HepG2 (cell line): Measurements from ENCODE around the gene DLG2. TPM values are rescaled to one million over a fixed set of nuclear protein-coding genes. Genes with fewer than 3 reads are reported as not detected.

ENCODE experiments used
- ATAC-seq: fragments of 200-7000 bp; cut with Tn5 transposase; 3 replicates; pipeline ENCODE4 v1.9.1; 2020; ENCODE audit warnings: mild to moderate bottlenecking, moderate library complexity
- BruUV-seq: library from RNA; stranded (reverse); fragments of 400-500 nt; replicated peaks from 2 replicates; lab custom pipeline; 2021; lab: Mats Ljungman, UMichigan
- CTCF ChIA-PET: fragments of 300-600 bp; formaldehyde crosslinking; extraction: SDS; loops from one replicate; lab custom pipeline; 2021; ENCODE audit warnings: low total read pairs, inconsistent platforms, low intra/inter-chr PET ratio; lab: Yijun Ruan, JAX
- POLR2A ChIA-PET: fragments of 350-600 bp; sonication (Branson Sonifier 250); formaldehyde crosslinking; loops from one replicate; lab custom pipeline; 2020; ENCODE audit warnings: antibody characterized with exemption, inconsistent platforms; lab: Yijun Ruan, JAX
- DNase-seq: peaks from one replicate; pipeline ENCODE4 v3.0.0-alpha.2; 2015; ENCODE audit warnings: low spot score
- FAIRE-seq: peaks from 3 replicates; lab custom pipeline; 2011; peaks lifted over from hg19 to GRCh38; lab: Jason Lieb, UNC
- H2AFZ ChIP-seq: one replicate; pipeline ENCODE4 v1.6.1; 2011; ENCODE audit warnings: low read length, inconsistent platforms
- H3K27ac ChIP-seq: fragments of 300-600 bp; 3 replicates; pipeline ENCODE4 v1.8.0; 2011; ENCODE audit warnings: mixed run types, mild to moderate bottlenecking, mixed read lengths, low read length, inconsistent platforms; ENCODE audit not compliant: insufficient read depth; ENCODE audit errors: extremely low read length
- H3K27me3 ChIP-seq, 2 experiments: fragments of 200-600 bp in 1 of 2; 2 replicates in 1 of 2; 3 replicates in 1 of 2; pipeline versions ENCODE4 v1.6.0 to v1.8.0; 2011; ENCODE audit warnings: low read length in 2 of 2, mild to moderate bottlenecking in 2 of 2, moderate library complexity in 2 of 2, inconsistent platforms in 1 of 2; ENCODE audit not compliant: insufficient read depth in 2 of 2, control insufficient read depth in 1 of 2
- H3K36me3 ChIP-seq, 2 experiments: fragments of 200-600 bp in 1 of 2; replicated peaks in 1 of 2; 2 replicates in 1 of 2; 3 replicates in 1 of 2; pipeline versions ENCODE4 v1.5.1 to v1.8.0; 2011; ENCODE audit warnings: low read length in 2 of 2, inconsistent platforms in 1 of 2; ENCODE audit not compliant: insufficient read depth in 2 of 2, control insufficient read depth in 1 of 2
- H3K4me1 ChIP-seq: 2 replicates; pipeline ENCODE4 v1.5.1; 2012; ENCODE audit warnings: low read length, inconsistent platforms; ENCODE audit not compliant: insufficient read depth
- H3K4me2 ChIP-seq: 2 replicates; pipeline ENCODE4 v1.6.0; 2011; ENCODE audit warnings: low read depth, low read length, inconsistent platforms
- H3K4me3 ChIP-seq, 3 experiments: fragments of 200-600 bp in 1 of 3; sonication (generic), shearing (Covaris generic) in 1 of 3; replicated peaks in 1 of 3; 2 replicates each; pipeline ENCODE4 v1.5.1; 2011 to 2016; ENCODE audit warnings: low read length in 3 of 3, inconsistent platforms in 2 of 3, low read depth in 2 of 3, mild to moderate bottlenecking in 2 of 3, control low read depth in 1 of 3, mixed read lengths in 1 of 3; ENCODE audit not compliant: insufficient read depth in 1 of 3
- H3K79me2 ChIP-seq: one replicate; pipeline ENCODE4 v1.6.1; 2011; ENCODE audit warnings: low read length, inconsistent platforms; ENCODE audit not compliant: insufficient read depth
- H3K9ac ChIP-seq: 2 replicates; pipeline ENCODE4 v1.6.0; 2011; ENCODE audit warnings: mild to moderate bottlenecking, low read depth, low read length, inconsistent platforms; ENCODE audit not compliant: insufficient read depth
- H3K9me3 ChIP-seq: 2 replicates; pipeline ENCODE4 v1.5.1; 2012; ENCODE audit warnings: mild to moderate bottlenecking, low read length
- H4K20me1 ChIP-seq: 2 replicates; pipeline ENCODE4 v1.6.0; 2011; ENCODE audit warnings: inconsistent platforms, mild to moderate bottlenecking, low read length, moderate library complexity; ENCODE audit not compliant: insufficient read depth
- FOXO1 ChIP-seq: sonication (generic); formaldehyde crosslinking; IDR thresholded peaks from 2 replicates; pipeline ENCODE4 v1.4.0; 2020; ENCODE audit warnings: missing genetic modification reagents
- SMAD9 ChIP-seq: sonication (generic); formaldehyde crosslinking; IDR thresholded peaks from 2 replicates; pipeline ENCODE4 v1.5.1; 2020; ENCODE audit warnings: mild to moderate bottlenecking, missing genetic modification reagents
- SMARCE1 ChIP-seq: fragments of 450-650 bp; IDR thresholded peaks from 2 replicates; pipeline ENCODE4 v1.6.1; 2017; ENCODE audit warnings: borderline replicate concordance
- ZIK1 ChIP-seq: sonication (generic); formaldehyde crosslinking; IDR thresholded peaks from 2 replicates; pipeline ENCODE4 v1.5.0; 2020; ENCODE audit warnings: mild to moderate bottlenecking, low read depth, missing genetic modification reagents, borderline replicate concordance
- ZNF615 ChIP-seq: sonication (generic); formaldehyde crosslinking; IDR thresholded peaks from 2 replicates; pipeline ENCODE4 v1.5.0; 2020; ENCODE audit warnings: mild to moderate bottlenecking, missing genetic modification reagents, borderline replicate concordance
- WGBS: methylation state at CpG from one replicate; pipeline ENCODE4 v1.1.6; 2017; ENCODE audit warnings: low lambda C conversion rate; 5-methylcytosine and 5-hydroxymethylcytosine counted together
- in situ Hi-C: cut with HindIII; loops from 2 replicates; pipeline ENCODE4 v1.10.0; 2017; ENCODE audit warnings: low pct_unique_long_range_greater_than_20kb; ENCODE audit not compliant: extremely low pct_ligation_motif_present
- intact Hi-C: fragments of 100-400 bp; cut with micrococcal nuclease; formaldehyde crosslinking; loops from one replicate; pipeline ENCODE4 v1.10.0; 2022; ENCODE audit not compliant: unreplicated experiment
- polyA plus RNA-seq, 8 experiments: library from polyadenylated mRNA; depleted of rRNA in 3 of 8; stranded (reverse) in 7 of 8; unstranded in 1 of 8; fragments of >200 nt; fragmentation: Illumina TruSeq in 4 of 8; extraction: Trizol in 4 of 8; gene quantifications; 2 replicates each; pipeline versions ENCODE4 v1.2.1 to v1.2.3, GENCODE V29; 2011 to 2016; ENCODE audit warnings: low read depth in 4 of 8, missing spikeins in 1 of 8, mixed read lengths in 1 of 8; ENCODE audit not compliant: insufficient read depth in 1 of 8
- total RNA-seq, 5 experiments: library from RNA; depleted of rRNA; stranded (reverse); fragments of >200 nt; fragmentation: Illumina TruSeq; extraction: Trizol; gene quantifications; 2 replicates each; pipeline ENCODE4 v1.2.3, GENCODE V29; 2016; ENCODE audit warnings: low read depth in 1 of 5
- TF ChIP-seq, protein P1 (sequence below): sonication (generic); formaldehyde crosslinking; IDR thresholded peaks from 2 replicates; pipeline ENCODE4 v1.5.0; 2020; ENCODE audit warnings: missing genetic modification reagents, mild to moderate bottlenecking, borderline replicate concordance
- TF ChIP-seq, protein P2 (sequence below): sonication (generic); formaldehyde crosslinking; conservative IDR thresholded peaks from 2 replicates; pipeline ENCODE4 v1.8.0; 2022; ENCODE audit warnings: mild to moderate bottlenecking, moderate library complexity, missing genetic modification reagents

Gene DLG2
- total and polyA plus RNA-seq, 2 of the 13 experiments (the other 11 are each of a cell fraction or from before 2014, with no cell fraction given): 0.46 to 1.0 TPM

DNA sequence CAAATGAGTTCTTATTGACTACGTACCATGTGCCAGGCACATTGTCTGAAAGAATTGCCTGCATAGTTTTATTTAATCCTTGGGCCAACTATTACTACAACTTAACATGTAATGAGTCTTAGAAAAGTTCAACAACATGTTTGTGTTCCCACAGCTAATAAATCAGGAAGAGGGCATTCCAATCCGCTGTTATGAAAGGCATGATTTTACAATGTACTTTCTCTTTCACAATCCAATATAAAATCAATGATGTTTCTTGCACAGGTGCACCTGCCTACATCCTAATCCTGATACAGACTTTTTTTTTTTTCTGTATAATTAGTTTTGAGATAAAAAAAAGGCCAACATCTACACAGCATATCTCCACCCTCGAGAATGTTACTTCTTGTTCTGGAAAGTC is 1612.6 kb downstream of the DLG2 start:
- in situ Hi-C loops (no loop called here), intact Hi-C loops (no loop called here)
- no peaks in the 10 kb centered on the region for H3K9me3 ChIP-seq
- no TSS peak for BruUV-seq
- no peak overlapping the region for H3K4me3 ChIP-seq
- no peak overlapping the region for H3K4me2 ChIP-seq
- DNase-seq (no peak), ATAC-seq (no peak), FAIRE-seq (no peak)
- CTCF ChIA-PET: no interaction called here
- POLR2A ChIA-PET: no interaction called here
- TF ChIP-seq, protein P1, sequence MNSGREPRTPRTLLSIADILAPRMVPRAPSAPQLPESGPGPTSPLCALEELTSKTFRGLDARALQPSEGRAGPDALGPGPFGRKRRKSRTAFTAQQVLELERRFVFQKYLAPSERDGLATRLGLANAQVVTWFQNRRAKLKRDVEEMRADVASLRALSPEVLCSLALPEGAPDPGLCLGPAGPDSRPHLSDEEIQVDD: no peak
- TF ChIP-seq, protein P2, sequence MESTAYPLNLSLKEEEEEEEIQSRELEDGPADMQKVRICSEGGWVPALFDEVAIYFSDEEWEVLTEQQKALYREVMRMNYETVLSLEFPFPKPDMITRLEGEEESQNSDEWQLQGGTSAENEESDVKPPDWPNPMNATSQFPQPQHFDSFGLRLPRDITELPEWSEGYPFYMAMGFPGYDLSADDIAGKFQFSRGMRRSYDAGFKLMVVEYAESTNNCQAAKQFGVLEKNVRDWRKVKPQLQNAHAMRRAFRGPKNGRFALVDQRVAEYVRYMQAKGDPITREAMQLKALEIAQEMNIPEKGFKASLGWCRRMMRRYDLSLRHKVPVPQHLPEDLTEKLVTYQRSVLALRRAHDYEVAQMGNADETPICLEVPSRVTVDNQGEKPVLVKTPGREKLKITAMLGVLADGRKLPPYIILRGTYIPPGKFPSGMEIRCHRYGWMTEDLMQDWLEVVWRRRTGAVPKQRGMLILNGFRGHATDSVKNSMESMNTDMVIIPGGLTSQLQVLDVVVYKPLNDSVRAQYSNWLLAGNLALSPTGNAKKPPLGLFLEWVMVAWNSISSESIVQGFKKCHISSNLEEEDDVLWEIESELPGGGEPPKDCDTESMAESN (CRISPR knock-in tag): no peak
- TF ChIP-seq FOXO1 (CRISPR knock-in tag): no peak
- TF ChIP-seq ZIK1 (CRISPR knock-in tag): no peak
- TF ChIP-seq SMARCE1: no peak
- TF ChIP-seq ZNF615 (CRISPR knock-in tag): no peak
- TF ChIP-seq SMAD9 (CRISPR knock-in tag): no peak
- H3K27ac ChIP-seq: no peak overlapping the region
- H3K9ac ChIP-seq: no peak overlapping the region
- H2AFZ ChIP-seq: no peak overlapping the region
- no peaks in the 10 kb centered on the region for H4K20me1 ChIP-seq
- no peaks in the 10 kb centered on the region for H3K27me3 ChIP-seq
- no peaks in the 10 kb centered on the region for H3K36me3 ChIP-seq
- no peaks in the 10 kb centered on the region for H3K4me1 ChIP-seq
- WGBS: 5% methylated on average over 3 of the region's 3 CpGs
- no peaks in the 10 kb centered on the region for H3K79me2 ChIP-seq
